PFSK-1 (cell line): ENCODE data around the gene CTNND2.

Experiments
- FOXP2 ChIP-seq: optimal IDR thresholded peaks from 2 replicates; pipeline ENCODE3; 2011; ENCODE audit warnings: borderline replicate concordance, control low read depth, inconsistent platforms; ENCODE audit not compliant: insufficient read depth; ENCODE audit errors: extremely low read length, extremely low read depth
- POLR2AphosphoS5 ChIP-seq: IDR thresholded peaks from 2 replicates; pipeline ENCODE4 v1.6.1; 2012; ENCODE audit warnings: low read depth, mild to moderate bottlenecking, control low read depth, low read length, moderate library complexity
- SIN3A ChIP-seq: IDR thresholded peaks from 2 replicates; pipeline ENCODE4 v1.6.1; 2012; ENCODE audit warnings: mild to moderate bottlenecking, low read length, moderate library complexity, borderline replicate concordance; ENCODE audit not compliant: insufficient read depth
- TAF1 ChIP-seq: IDR thresholded peaks from 2 replicates; pipeline ENCODE4 v1.6.1; 2012; ENCODE audit warnings: low read length, control low read depth, borderline replicate concordance; ENCODE audit not compliant: insufficient read depth
- TF ChIP-seq, protein P1 (sequence below), 2 experiments: IDR thresholded peaks; 2 replicates each; pipeline versions ENCODE4 v1.6.1 to v1.8.0; 2011 to 2012; ENCODE audit warnings: low read depth in 2 of 2, low read length in 2 of 2, control low read depth in 1 of 2, inconsistent platforms in 1 of 2, mild to moderate bottlenecking in 1 of 2, moderate library complexity in 1 of 2; ENCODE audit not compliant: insufficient read depth in 1 of 2

GRCh38 chr5:11239261-11240015, 664.8 kb downstream of the CTNND2 start:
- no peak for TF ChIP-seq FOXP2
- no peak for TF ChIP-seq TAF1
- TF ChIP-seq POLR2AphosphoS5: no peak
- TF ChIP-seq SIN3A: no peak
- TF ChIP-seq, protein P1, sequence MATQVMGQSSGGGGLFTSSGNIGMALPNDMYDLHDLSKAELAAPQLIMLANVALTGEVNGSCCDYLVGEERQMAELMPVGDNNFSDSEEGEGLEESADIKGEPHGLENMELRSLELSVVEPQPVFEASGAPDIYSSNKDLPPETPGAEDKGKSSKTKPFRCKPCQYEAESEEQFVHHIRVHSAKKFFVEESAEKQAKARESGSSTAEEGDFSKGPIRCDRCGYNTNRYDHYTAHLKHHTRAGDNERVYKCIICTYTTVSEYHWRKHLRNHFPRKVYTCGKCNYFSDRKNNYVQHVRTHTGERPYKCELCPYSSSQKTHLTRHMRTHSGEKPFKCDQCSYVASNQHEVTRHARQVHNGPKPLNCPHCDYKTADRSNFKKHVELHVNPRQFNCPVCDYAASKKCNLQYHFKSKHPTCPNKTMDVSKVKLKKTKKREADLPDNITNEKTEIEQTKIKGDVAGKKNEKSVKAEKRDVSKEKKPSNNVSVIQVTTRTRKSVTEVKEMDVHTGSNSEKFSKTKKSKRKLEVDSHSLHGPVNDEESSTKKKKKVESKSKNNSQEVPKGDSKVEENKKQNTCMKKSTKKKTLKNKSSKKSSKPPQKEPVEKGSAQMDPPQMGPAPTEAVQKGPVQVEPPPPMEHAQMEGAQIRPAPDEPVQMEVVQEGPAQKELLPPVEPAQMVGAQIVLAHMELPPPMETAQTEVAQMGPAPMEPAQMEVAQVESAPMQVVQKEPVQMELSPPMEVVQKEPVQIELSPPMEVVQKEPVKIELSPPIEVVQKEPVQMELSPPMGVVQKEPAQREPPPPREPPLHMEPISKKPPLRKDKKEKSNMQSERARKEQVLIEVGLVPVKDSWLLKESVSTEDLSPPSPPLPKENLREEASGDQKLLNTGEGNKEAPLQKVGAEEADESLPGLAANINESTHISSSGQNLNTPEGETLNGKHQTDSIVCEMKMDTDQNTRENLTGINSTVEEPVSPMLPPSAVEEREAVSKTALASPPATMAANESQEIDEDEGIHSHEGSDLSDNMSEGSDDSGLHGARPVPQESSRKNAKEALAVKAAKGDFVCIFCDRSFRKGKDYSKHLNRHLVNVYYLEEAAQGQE (IDR thresholded peaks at IDR 0.05; ENCODE audit: insufficient read depth in 1 of 2, low read depth in 2 of 2, low read length in 2 of 2): no peak
